HepG2 (cell line): Measurements from ENCODE around the gene SATB2. TPM values are rescaled to one million over a fixed set of nuclear protein-coding genes. Genes with fewer than 3 reads are reported as not detected.

ENCODE experiments used
- AGO1 ChIP-seq: fragments of 200-400 bp; formaldehyde crosslinking; IDR thresholded peaks from 2 replicates; pipeline ENCODE4 v1.6.1; 2017; ENCODE audit warnings: mild to moderate bottlenecking, low read depth, low read length, moderate library complexity; ENCODE audit not compliant: poor library complexity, severe bottlenecking
- BHLHE40 ChIP-seq: IDR thresholded peaks from 2 replicates; pipeline ENCODE4 v1.6.1; 2011; ENCODE audit warnings: low read length, improper control_type of control experiment
- KDM3A ChIP-seq: IDR thresholded peaks from 2 replicates; pipeline ENCODE4 v1.6.1; 2018; ENCODE audit warnings: low read depth, missing compliant biosample characterization
- NFKBIZ ChIP-seq: IDR thresholded peaks from 2 replicates; pipeline ENCODE4 v1.6.1; 2018; ENCODE audit warnings: missing genetic modification reagents, missing compliant biosample characterization
- NR2F1 ChIP-seq, 2 experiments: fragments of 450-650 bp in 1 of 2; formaldehyde crosslinking in 1 of 2; IDR thresholded peaks; 2 replicates each; pipeline versions ENCODE4 v1.5.0 to v1.6.1; 2016 to 2020; ENCODE audit warnings: mild to moderate bottlenecking in 1 of 2, missing compliant biosample characterization in 1 of 2, missing genetic modification reagents in 1 of 2, moderate library complexity in 1 of 2
- REL ChIP-seq: sonication (generic); formaldehyde crosslinking; conservative IDR thresholded peaks from 2 replicates; pipeline ENCODE4 v1.8.0; 2022; ENCODE audit warnings: mild to moderate bottlenecking, missing genetic modification reagents, moderate library complexity
- ZNF138 ChIP-seq: sonication (generic); formaldehyde crosslinking; IDR thresholded peaks from 2 replicates; pipeline ENCODE4 v1.5.0; 2020; ENCODE audit warnings: mild to moderate bottlenecking, low read depth, missing genetic modification reagents
- ZNF34 ChIP-seq: sonication (generic); formaldehyde crosslinking; IDR thresholded peaks from 2 replicates; pipeline ENCODE4 v1.4.0; 2020; ENCODE audit warnings: mild to moderate bottlenecking, missing genetic modification reagents, borderline replicate concordance
- ZNF547 ChIP-seq: sonication (generic); formaldehyde crosslinking; IDR thresholded peaks from 2 replicates; pipeline ENCODE4 v1.5.1; 2020; ENCODE audit warnings: mild to moderate bottlenecking, missing genetic modification reagents
- ZNF768 ChIP-seq: sonication (generic); formaldehyde crosslinking; IDR thresholded peaks from 2 replicates; pipeline ENCODE4 v1.4.0; 2020; ENCODE audit warnings: missing genetic modification reagents
- polyA plus RNA-seq, 8 experiments: library from polyadenylated mRNA; depleted of rRNA in 3 of 8; stranded (reverse) in 7 of 8; unstranded in 1 of 8; fragments of >200 nt; fragmentation: Illumina TruSeq in 4 of 8; extraction: Trizol in 4 of 8; gene quantifications; 2 replicates each; pipeline versions ENCODE4 v1.2.1 to v1.2.3, GENCODE V29; 2011 to 2016; ENCODE audit warnings: low read depth in 4 of 8, missing spikeins in 1 of 8, mixed read lengths in 1 of 8; ENCODE audit not compliant: insufficient read depth in 1 of 8
- total RNA-seq, 5 experiments: library from RNA; depleted of rRNA; stranded (reverse); fragments of >200 nt; fragmentation: Illumina TruSeq; extraction: Trizol; gene quantifications; 2 replicates each; pipeline ENCODE4 v1.2.3, GENCODE V29; 2016; ENCODE audit warnings: low read depth in 1 of 5
- TF ChIP-seq, protein P1 (sequence below): IDR thresholded peaks from 2 replicates; pipeline ENCODE4 v1.6.1; 2016; ENCODE audit warnings: low read depth, missing genetic modification reagents, missing compliant biosample characterization
- TF ChIP-seq, protein P2 (sequence below): sonication (generic); formaldehyde crosslinking; IDR thresholded peaks from 2 replicates; pipeline ENCODE4 v1.4.0; 2020; ENCODE audit warnings: missing genetic modification reagents, mild to moderate bottlenecking, borderline replicate concordance
- TF ChIP-seq, protein P3 (sequence below): sonication (generic); formaldehyde crosslinking; IDR thresholded peaks from 2 replicates; pipeline ENCODE4 v1.8.1; 2022; ENCODE audit warnings: mild to moderate bottlenecking, missing genetic modification reagents
- TF ChIP-seq, protein P4 (sequence below): IDR thresholded peaks from 2 replicates; pipeline ENCODE4 v1.6.1; 2012; ENCODE audit warnings: low read length, improper control_type of control experiment

SATB2 gene
- total and polyA plus RNA-seq, 2 of the 13 experiments (the other 11 are each of a cell fraction or from before 2014, with no cell fraction given): 2.5 to 5.5 TPM

DNA sequence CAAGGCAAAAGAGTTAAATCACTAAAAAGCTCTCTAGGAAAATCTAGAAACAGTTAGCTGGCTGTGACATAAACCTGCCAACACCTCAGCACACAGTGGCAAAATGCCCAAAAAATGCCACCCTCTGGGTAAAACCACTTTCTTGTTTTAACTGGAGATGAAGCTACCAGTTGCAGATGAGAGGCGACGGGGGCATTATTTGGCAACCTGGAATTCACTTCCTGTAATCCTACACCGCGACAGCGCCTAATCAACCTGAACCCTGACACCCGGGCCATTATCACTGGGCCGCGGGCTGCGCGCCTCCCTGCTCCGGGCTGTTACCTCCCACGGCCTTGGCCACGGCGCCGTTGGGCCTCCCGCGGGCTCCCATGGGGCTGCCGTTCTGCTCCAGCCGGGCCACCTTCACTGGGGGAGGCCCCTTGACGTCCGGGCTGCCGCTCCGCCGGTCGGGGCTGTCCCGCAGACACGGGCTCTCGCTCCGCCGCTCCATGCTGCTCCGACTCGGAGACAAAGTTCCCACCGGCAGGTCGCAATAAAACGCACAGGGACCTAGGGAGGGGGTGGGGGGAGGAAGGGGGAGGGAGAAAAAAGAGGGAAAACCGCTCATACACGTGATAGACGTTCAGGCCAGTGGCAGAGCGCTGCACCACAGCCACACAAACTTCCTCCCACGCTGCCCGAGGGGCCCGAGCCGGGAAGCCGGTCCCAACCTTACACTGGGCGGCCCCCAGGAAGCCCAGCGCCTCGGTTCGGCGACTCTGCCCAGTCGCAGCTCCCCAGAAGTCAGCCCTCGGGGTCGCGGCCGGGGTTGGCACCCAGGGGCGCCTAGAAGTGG is 2.0 kb downstream of the SATB2 start (continued):
- TF ChIP-seq, protein P1, sequence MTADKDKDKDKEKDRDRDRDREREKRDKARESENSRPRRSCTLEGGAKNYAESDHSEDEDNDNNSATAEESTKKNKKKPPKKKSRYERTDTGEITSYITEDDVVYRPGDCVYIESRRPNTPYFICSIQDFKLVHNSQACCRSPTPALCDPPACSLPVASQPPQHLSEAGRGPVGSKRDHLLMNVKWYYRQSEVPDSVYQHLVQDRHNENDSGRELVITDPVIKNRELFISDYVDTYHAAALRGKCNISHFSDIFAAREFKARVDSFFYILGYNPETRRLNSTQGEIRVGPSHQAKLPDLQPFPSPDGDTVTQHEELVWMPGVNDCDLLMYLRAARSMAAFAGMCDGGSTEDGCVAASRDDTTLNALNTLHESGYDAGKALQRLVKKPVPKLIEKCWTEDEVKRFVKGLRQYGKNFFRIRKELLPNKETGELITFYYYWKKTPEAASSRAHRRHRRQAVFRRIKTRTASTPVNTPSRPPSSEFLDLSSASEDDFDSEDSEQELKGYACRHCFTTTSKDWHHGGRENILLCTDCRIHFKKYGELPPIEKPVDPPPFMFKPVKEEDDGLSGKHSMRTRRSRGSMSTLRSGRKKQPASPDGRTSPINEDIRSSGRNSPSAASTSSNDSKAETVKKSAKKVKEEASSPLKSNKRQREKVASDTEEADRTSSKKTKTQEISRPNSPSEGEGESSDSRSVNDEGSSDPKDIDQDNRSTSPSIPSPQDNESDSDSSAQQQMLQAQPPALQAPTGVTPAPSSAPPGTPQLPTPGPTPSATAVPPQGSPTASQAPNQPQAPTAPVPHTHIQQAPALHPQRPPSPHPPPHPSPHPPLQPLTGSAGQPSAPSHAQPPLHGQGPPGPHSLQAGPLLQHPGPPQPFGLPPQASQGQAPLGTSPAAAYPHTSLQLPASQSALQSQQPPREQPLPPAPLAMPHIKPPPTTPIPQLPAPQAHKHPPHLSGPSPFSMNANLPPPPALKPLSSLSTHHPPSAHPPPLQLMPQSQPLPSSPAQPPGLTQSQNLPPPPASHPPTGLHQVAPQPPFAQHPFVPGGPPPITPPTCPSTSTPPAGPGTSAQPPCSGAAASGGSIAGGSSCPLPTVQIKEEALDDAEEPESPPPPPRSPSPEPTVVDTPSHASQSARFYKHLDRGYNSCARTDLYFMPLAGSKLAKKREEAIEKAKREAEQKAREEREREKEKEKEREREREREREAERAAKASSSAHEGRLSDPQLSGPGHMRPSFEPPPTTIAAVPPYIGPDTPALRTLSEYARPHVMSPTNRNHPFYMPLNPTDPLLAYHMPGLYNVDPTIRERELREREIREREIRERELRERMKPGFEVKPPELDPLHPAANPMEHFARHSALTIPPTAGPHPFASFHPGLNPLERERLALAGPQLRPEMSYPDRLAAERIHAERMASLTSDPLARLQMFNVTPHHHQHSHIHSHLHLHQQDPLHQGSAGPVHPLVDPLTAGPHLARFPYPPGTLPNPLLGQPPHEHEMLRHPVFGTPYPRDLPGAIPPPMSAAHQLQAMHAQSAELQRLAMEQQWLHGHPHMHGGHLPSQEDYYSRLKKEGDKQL (CRISPR knock-in tag): 0 out of 2 replicates have a peak, but pooled peaks have one; percentile 43
- TF ChIP-seq ZNF34 (no peak), NR2F1 (CRISPR knock-in tag; IDR thresholded peaks at IDR 0.05) (peak; percentile 40 to 68; a peak in 3 of 4 replicates), BHLHE40 (0 out of 2 replicates have a peak, but pooled peaks have one; percentile 7), NFKBIZ (CRISPR knock-in tag) (0 out of 2 replicates have a peak, but pooled peaks have one; percentile 31), ZNF138 (no peak), KDM3A (CRISPR knock-in tag) (peak; percentile 81), AGO1 (no peak), REL (CRISPR knock-in tag) (no peak), ZNF768 (CRISPR knock-in tag) (peak; percentile 77; the same call in 1 of the 2 replicates), ZNF547 (CRISPR knock-in tag) (peak; percentile 83)
- TF ChIP-seq, protein P2, sequence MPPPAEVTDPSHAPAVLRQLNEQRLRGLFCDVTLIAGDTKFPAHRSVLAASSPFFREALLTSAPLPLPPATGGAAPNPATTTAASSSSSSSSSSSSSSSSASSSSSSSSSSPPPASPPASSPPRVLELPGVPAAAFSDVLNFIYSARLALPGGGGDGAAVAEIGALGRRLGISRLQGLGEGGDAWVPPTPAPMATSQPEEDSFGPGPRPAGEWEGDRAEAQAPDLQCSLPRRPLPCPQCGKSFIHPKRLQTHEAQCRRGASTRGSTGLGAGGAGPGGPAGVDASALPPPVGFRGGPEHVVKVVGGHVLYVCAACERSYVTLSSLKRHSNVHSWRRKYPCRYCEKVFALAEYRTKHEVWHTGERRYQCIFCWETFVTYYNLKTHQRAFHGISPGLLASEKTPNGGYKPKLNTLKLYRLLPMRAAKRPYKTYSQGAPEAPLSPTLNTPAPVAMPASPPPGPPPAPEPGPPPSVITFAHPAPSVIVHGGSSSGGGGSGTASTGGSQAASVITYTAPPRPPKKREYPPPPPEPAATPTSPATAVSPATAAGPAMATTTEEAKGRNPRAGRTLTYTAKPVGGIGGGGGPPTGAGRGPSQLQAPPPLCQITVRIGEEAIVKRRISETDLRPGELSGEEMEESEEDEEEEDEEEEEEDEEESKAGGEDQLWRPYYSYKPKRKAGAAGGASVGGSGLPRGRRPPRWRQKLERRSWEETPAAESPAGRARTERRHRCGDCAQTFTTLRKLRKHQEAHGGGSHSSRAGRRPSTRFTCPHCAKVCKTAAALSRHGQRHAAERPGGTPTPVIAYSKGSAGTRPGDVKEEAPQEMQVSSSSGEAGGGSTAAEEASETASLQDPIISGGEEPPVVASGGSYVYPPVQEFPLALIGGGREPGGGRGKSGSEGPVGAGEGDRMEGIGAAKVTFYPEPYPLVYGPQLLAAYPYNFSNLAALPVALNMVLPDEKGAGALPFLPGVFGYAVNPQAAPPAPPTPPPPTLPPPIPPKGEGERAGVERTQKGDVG: no peak
- TF ChIP-seq, protein P3, sequence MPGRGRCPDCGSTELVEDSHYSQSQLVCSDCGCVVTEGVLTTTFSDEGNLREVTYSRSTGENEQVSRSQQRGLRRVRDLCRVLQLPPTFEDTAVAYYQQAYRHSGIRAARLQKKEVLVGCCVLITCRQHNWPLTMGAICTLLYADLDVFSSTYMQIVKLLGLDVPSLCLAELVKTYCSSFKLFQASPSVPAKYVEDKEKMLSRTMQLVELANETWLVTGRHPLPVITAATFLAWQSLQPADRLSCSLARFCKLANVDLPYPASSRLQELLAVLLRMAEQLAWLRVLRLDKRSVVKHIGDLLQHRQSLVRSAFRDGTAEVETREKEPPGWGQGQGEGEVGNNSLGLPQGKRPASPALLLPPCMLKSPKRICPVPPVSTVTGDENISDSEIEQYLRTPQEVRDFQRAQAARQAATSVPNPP: no peak
- TF ChIP-seq, protein P4, sequence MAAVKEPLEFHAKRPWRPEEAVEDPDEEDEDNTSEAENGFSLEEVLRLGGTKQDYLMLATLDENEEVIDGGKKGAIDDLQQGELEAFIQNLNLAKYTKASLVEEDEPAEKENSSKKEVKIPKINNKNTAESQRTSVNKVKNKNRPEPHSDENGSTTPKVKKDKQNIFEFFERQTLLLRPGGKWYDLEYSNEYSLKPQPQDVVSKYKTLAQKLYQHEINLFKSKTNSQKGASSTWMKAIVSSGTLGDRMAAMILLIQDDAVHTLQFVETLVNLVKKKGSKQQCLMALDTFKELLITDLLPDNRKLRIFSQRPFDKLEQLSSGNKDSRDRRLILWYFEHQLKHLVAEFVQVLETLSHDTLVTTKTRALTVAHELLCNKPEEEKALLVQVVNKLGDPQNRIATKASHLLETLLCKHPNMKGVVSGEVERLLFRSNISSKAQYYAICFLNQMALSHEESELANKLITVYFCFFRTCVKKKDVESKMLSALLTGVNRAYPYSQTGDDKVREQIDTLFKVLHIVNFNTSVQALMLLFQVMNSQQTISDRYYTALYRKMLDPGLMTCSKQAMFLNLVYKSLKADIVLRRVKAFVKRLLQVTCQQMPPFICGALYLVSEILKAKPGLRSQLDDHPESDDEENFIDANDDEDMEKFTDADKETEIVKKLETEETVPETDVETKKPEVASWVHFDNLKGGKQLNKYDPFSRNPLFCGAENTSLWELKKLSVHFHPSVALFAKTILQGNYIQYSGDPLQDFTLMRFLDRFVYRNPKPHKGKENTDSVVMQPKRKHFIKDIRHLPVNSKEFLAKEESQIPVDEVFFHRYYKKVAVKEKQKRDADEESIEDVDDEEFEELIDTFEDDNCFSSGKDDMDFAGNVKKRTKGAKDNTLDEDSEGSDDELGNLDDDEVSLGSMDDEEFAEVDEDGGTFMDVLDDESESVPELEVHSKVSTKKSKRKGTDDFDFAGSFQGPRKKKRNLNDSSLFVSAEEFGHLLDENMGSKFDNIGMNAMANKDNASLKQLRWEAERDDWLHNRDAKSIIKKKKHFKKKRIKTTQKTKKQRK: no peak
